GM04504 (cell line): Measurements from ENCODE around the gene TMEM196.

Experiments
- DNase-seq: peaks from one replicate; pipeline ENCODE4 v3.0.0-alpha.2; 2012; ENCODE audit warnings: low read depth

TMEM196 gene

GRCh38 chr7:19772841-19773760, at the start of gene TMEM196:
Gene TMEM196, minus strand, starts transcription at chr7:19773617. Its CDS starts 921 bp downstream, at chr7:19772696.
- peak; percentile 5 for DNase-seq

- no peak for DNase-seq
These were observed 42.7 kb upstream of the TMEM196 start for GRCh38 chr7:19816128-19816527.

- no peak for DNase-seq
These were observed 42.1 kb upstream of the TMEM196 start for GRCh38 chr7:19815546-19815945.

GRCh38 chr7:19814776-19815175, 41.4 kb upstream of the TMEM196 start:
- DNase-seq, result no peak

- DNase-seq, result no peak
These were observed 38.0 kb upstream of the TMEM196 start for GRCh38 chr7:19811386-19811785.

GRCh38 chr7:19798986-19799385, 25.6 kb upstream of the TMEM196 start:
- no peak for DNase-seq

- no peak for DNase-seq
These were observed 10.1 kb upstream of the TMEM196 start for GRCh38 chr7:19783541-19783940.

GRCh38 chr7:19776981-19777380, 3.6 kb upstream of the TMEM196 start:
- no peak for DNase-seq

- no peak for DNase-seq
These were observed 2.2 kb upstream of the TMEM196 start for GRCh38 chr7:19775578-19775977.

GRCh38 chr7:19772306-19772705, 1.1 kb downstream of the TMEM196 start:
- DNase-seq, result no peak

- DNase-seq, result no peak
These were observed 10.8 kb downstream of the TMEM196 start for GRCh38 chr7:19762631-19763030.

GRCh38 chr7:19754521-19755116, 18.8 kb downstream of the TMEM196 start:
- DNase-seq, result peak; percentile 14

- DNase-seq, result no peak
These were observed 21.4 kb downstream of the TMEM196 start for GRCh38 chr7:19752020-19752419.

GRCh38 chr7:19749658-19750057, 23.8 kb downstream of the TMEM196 start:
- no peak for DNase-seq

- DNase-seq, result no peak
These were observed 25.6 kb downstream of the TMEM196 start for GRCh38 chr7:19747740-19748339.

GRCh38 chr7:19744075-19744474, 29.3 kb downstream of the TMEM196 start:
- no peak for DNase-seq

- no peak for DNase-seq
These were observed 44.7 kb downstream of the TMEM196 start for GRCh38 chr7:19728716-19729115.

GRCh38 chr7:19725770-19726169, 47.6 kb downstream of the TMEM196 start:
- no peak for DNase-seq

GRCh38 chr7:19715499-19715898, 57.9 kb downstream of the TMEM196 start:
- no peak for DNase-seq

- no peak for DNase-seq
These were observed 59.7 kb downstream of the TMEM196 start for GRCh38 chr7:19713676-19714075.

GRCh38 chr7:19709249-19709578, 64.2 kb downstream of the TMEM196 start:
- no peak for DNase-seq

- peak; percentile 89 for DNase-seq
These were observed 64.8 kb downstream of the TMEM196 start, which contains the start of gene POLR1F for GRCh38 chr7:19708397-19709248. Gene POLR1F, minus strand, starts transcription at chr7:19709037. Its CDS starts 21 bp downstream, at chr7:19709016.
